PFSK-1 (cell line): Measurements from ENCODE around the gene KCTD5.

ENCODE experiments used
- POLR2AphosphoS5 ChIP-seq: IDR thresholded peaks from 2 replicates; pipeline ENCODE4 v1.6.1; 2012; ENCODE audit warnings: low read depth, mild to moderate bottlenecking, control low read depth, low read length, moderate library complexity
- REST ChIP-seq, 2 experiments: IDR thresholded peaks; 2 replicates each; pipeline versions ENCODE4 v1.6.1 to v1.8.0; 2011 to 2012; ENCODE audit warnings: low read depth in 2 of 2, low read length in 2 of 2, control low read depth in 1 of 2, inconsistent platforms in 1 of 2, mild to moderate bottlenecking in 1 of 2, moderate library complexity in 1 of 2; ENCODE audit not compliant: insufficient read depth in 1 of 2

DNA sequence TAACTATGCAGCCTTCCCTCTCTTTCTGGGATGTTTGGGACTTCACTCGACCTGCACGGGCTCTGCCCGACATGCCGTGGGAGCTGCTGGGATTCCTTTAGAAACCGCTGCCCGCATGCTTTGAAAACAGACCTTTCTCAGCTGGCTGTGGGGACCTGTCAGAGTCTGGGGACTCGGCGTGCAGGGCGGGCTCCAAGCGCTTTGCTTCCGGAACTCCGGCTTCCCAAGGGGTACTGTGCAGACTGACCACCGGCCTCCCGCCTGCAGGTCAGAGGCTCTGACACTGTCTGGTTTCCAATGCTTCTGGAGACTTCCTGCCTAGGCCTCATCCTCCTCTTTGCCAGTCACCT, 25.9 kb downstream of the KCTD5 start:
- TF ChIP-seq REST (IDR thresholded peaks at IDR 0.05; ENCODE audit: insufficient read depth in 1 of 2, low read depth in 2 of 2, low read length in 2 of 2) (no peak), POLR2AphosphoS5 (no peak)
